SU-DHL-6 (cell line): ENCODE measurements around the gene SCGN.

Source experiments
- H2AFZ ChIP-seq: fragments of 200-600 bp; sonication (generic); 2 replicates; pipeline ENCODE4 v1.6.1; 2014; ENCODE audit warnings: low read depth, mild to moderate bottlenecking, moderate library complexity, mixed read lengths, antibody characterized with exemption, low read length; ENCODE audit not compliant: severe bottlenecking
- H3F3A ChIP-seq: fragments of 200-600 bp; shearing (Covaris generic); 2 replicates; pipeline ENCODE4 v1.6.0; 2016; ENCODE audit warnings: antibody characterized with exemption, mild to moderate bottlenecking; ENCODE audit not compliant: insufficient read depth
- H3K27ac ChIP-seq: fragments of 200-600 bp; sonication (generic); 2 replicates; pipeline ENCODE4 v1.5.1; 2016; ENCODE audit warnings: low read depth, mild to moderate bottlenecking, low read length, moderate library complexity, mixed read lengths
- H3K27me3 ChIP-seq: fragments of 200-600 bp; sonication (generic), shearing (Covaris generic); 2 replicates; pipeline ENCODE4 v1.6.0; 2014; ENCODE audit warnings: mild to moderate bottlenecking, low read length
- H3K36me3 ChIP-seq: fragments of 200-600 bp; sonication (generic); 2 replicates; pipeline ENCODE4 v1.6.1; 2014; ENCODE audit warnings: mild to moderate bottlenecking, low read length, mixed read lengths
- H3K4me2 ChIP-seq: fragments of 300-600, 200-600 bp; shearing (Covaris generic), sonication (generic); 2 replicates; pipeline ENCODE4 v1.6.0; 2014; ENCODE audit warnings: low read length, low read depth, mild to moderate bottlenecking; ENCODE audit not compliant: poor library complexity, severe bottlenecking
- H3K4me3 ChIP-seq: fragments of 200-600 bp; sonication (generic); 2 replicates; pipeline ENCODE4 v1.5.1; 2014; ENCODE audit warnings: antibody characterized with exemption, low read length, mild to moderate bottlenecking, mixed read lengths; ENCODE audit not compliant: insufficient read depth, poor library complexity, severe bottlenecking
- H3K79me2 ChIP-seq: fragments of 200-600 bp; sonication (generic); 2 replicates; pipeline ENCODE4 v1.6.1; 2014; ENCODE audit warnings: mild to moderate bottlenecking, low read length, moderate library complexity; ENCODE audit not compliant: insufficient read depth
- H3K9ac ChIP-seq: fragments of 200-600 bp; sonication (generic); 2 replicates; pipeline ENCODE4 v1.7.0; 2014; ENCODE audit warnings: mild to moderate bottlenecking, low read length
- H3K9me2 ChIP-seq: fragments of 200-600 bp; sonication (generic); replicated peaks from 2 replicates; pipeline ENCODE4 v1.6.1; 2014; ENCODE audit warnings: low read length; ENCODE audit not compliant: insufficient read depth
- H3K9me3 ChIP-seq: fragments of 200-600 bp; sonication (generic); 2 replicates; pipeline ENCODE4 v1.6.1; 2014; ENCODE audit warnings: low read length, mixed read lengths; ENCODE audit not compliant: insufficient read depth
- H4K20me1 ChIP-seq: fragments of 200-600 bp; sonication (generic); 2 replicates; pipeline ENCODE4 v1.6.1; 2014; ENCODE audit warnings: low read depth, mild to moderate bottlenecking, antibody characterized with exemption, low read length, moderate library complexity, mixed read lengths
- CTCF ChIP-seq: fragments of 200-600 bp; sonication (generic); IDR thresholded peaks from one replicate; pipeline ENCODE4 v1.5.1; 2017; ENCODE audit warnings: antibody characterized with exemption, mild to moderate bottlenecking, low read length, moderate library complexity; ENCODE audit not compliant: insufficient read depth, poor library complexity, severe bottlenecking
- EZH2phosphoT487 ChIP-seq: fragments of 200-600 bp; sonication (generic), shearing (Covaris generic); conservative IDR thresholded peaks from 2 replicates; pipeline ENCODE4 v1.6.1; 2018; ENCODE audit warnings: mild to moderate bottlenecking, antibody characterized with exemption, low read length, moderate library complexity, mixed read lengths

Gene SCGN

GRCh38 chr6:25686856-25687255, 34.8 kb downstream of the SCGN start:
- Histone ChIP-seq H3K9ac (no peak overlapping the region), H3K27ac (no peak overlapping the region), H3K27me3 (no peaks in the 10 kb centered on the region), H3K9me3 (no peaks in the 10 kb centered on the region), H3K4me2 (no peak overlapping the region), H3K9me2 (no peaks in the 10 kb centered on the region), H2AFZ (no peak overlapping the region), H3K79me2 (no peaks in the 10 kb centered on the region), H3K4me3 (no peak overlapping the region), H3F3A (no peaks in the 10 kb centered on the region), H3K36me3 (no peaks in the 10 kb centered on the region), H4K20me1 (no peaks in the 10 kb centered on the region; the same call in 1 of the 2 replicates)
- TF ChIP-seq EZH2phosphoT487 (no peak), CTCF (no peak)

DNA sequence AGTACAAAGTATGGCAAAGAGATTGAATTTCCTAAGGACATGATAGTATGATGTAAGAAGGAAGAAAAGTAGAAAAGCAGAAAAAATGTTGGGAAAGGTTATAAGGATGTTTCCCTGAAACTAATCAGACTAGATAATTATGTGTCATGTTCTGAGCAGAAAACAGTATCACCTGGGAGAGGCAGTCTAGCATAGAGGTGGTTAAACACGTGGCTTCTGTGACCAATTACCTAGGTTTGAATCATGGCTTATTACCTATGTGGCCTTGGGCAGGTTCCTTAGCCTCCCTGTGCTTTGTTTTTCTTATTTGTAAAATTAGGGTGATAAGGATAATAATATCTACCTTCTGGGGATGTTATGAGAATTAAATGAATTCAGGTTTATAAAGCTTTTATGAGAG, 38.0 kb downstream of the SCGN start:
- Histone ChIP-seq H3K9me3 (no peaks in the 10 kb centered on the region), H3F3A (no peaks in the 10 kb centered on the region), H3K9ac (no peak overlapping the region), H4K20me1 (no peaks in the 10 kb centered on the region; the same call in 1 of the 2 replicates), H3K9me2 (no peaks in the 10 kb centered on the region), H2AFZ (no peak overlapping the region), H3K36me3 (no peaks in the 10 kb centered on the region), H3K27me3 (no peaks in the 10 kb centered on the region), H3K4me3 (no peak overlapping the region), H3K4me2 (no peak overlapping the region), H3K27ac (no peak overlapping the region), H3K79me2 (no peaks in the 10 kb centered on the region)
- no peak for TF ChIP-seq EZH2phosphoT487
- TF ChIP-seq CTCF: no peak

DNA sequence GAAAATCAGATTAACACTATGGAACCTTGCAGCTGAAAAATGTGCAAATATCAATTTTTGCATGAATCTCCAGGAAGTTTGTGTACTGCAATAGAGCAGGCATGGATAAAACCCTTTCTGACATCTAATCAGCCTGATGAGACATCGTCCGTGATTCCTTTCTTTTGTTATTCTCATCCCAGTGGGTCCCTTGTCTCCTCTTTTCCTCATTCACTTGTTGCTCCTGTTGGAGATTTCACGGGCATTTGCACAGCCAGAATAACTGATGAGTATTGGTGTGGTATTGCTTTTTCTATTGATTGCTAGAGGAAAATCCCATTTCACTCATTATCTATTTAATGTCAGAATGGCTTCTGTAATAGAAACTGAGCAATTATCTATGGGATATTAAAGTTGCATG, 39.9 kb downstream of the SCGN start:
- Histone ChIP-seq H3K36me3 (no peaks in the 10 kb centered on the region), H3K27me3 (no peaks in the 10 kb centered on the region), H3K9ac (no peak overlapping the region), H4K20me1 (no peaks in the 10 kb centered on the region; the same call in 1 of the 2 replicates), H3K4me3 (no peak overlapping the region), H3K79me2 (no peaks in the 10 kb centered on the region), H2AFZ (no peak overlapping the region), H3K9me3 (no peaks in the 10 kb centered on the region), H3K27ac (no peak overlapping the region), H3F3A (no peaks in the 10 kb centered on the region), H3K4me2 (no peak overlapping the region), H3K9me2 (no peaks in the 10 kb centered on the region)
- TF ChIP-seq EZH2phosphoT487 (no peak), CTCF (no peak)

DNA sequence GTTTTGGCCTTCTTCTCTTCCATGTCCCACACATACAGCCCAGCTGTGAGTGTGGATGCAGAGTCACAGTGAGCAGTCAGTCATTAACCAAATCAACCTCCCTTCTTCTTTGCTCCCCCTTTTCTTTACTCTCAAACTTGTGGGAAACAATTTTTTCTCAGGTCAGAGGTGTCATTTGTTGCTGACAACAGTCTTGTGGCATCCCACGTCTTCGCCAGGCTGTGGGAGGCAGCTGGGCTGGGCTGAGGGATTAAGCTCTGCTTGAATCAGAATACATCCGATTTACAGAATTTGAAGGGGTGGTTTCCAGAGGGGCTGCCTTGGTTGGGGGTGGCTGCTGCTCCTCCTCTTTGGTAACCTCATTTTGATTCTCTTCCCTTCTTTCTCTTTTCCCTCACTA, 40.5 kb downstream of the SCGN start:
- no peak for TF ChIP-seq CTCF
- TF ChIP-seq EZH2phosphoT487: no peak
- Histone ChIP-seq H2AFZ (no peak overlapping the region), H3K4me2 (no peak overlapping the region), H3K4me3 (no peak overlapping the region), H3K9me3 (no peaks in the 10 kb centered on the region), H3F3A (no peaks in the 10 kb centered on the region), H4K20me1 (no peaks in the 10 kb centered on the region; the same call in 1 of the 2 replicates), H3K9me2 (no peaks in the 10 kb centered on the region), H3K36me3 (no peaks in the 10 kb centered on the region), H3K27ac (no peak overlapping the region), H3K27me3 (no peaks in the 10 kb centered on the region), H3K9ac (no peak overlapping the region), H3K79me2 (no peaks in the 10 kb centered on the region)
